Loucy (cell line): Measurements from ENCODE around the gene SF3A1.

ENCODE experiments used
- EZH2phosphoT487 ChIP-seq: fragments of 200-600 bp; IDR thresholded peaks from 2 replicates; pipeline ENCODE4 v1.6.1; 2018; ENCODE audit warnings: antibody characterized with exemption, mild to moderate bottlenecking, moderate library complexity, borderline replicate concordance
- TF ChIP-seq, protein P1 (sequence below): fragments of 200-600 bp; sonication (generic); conservative IDR thresholded peaks from 2 replicates; pipeline ENCODE4 v1.5.1; 2014; ENCODE audit warnings: mild to moderate bottlenecking, antibody characterized with exemption, low read length

DNA sequence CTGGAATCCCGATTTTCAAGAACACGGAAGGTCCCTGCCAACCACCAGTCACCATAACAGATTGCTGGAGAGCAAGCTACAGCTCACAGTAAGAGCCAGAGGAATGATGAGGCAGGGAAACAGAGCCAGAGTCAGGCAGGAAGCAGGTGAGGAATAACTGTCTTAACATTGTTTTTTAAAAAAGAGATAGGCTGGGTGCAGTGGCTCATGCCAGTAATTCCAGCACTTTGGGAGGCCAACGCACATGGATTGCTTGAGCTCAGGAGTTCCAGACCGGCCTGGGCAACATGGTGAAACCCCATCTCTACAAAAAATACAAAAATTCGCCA lies 53.9 kb downstream of the SF3A1 start:
- TF ChIP-seq, protein P1, sequence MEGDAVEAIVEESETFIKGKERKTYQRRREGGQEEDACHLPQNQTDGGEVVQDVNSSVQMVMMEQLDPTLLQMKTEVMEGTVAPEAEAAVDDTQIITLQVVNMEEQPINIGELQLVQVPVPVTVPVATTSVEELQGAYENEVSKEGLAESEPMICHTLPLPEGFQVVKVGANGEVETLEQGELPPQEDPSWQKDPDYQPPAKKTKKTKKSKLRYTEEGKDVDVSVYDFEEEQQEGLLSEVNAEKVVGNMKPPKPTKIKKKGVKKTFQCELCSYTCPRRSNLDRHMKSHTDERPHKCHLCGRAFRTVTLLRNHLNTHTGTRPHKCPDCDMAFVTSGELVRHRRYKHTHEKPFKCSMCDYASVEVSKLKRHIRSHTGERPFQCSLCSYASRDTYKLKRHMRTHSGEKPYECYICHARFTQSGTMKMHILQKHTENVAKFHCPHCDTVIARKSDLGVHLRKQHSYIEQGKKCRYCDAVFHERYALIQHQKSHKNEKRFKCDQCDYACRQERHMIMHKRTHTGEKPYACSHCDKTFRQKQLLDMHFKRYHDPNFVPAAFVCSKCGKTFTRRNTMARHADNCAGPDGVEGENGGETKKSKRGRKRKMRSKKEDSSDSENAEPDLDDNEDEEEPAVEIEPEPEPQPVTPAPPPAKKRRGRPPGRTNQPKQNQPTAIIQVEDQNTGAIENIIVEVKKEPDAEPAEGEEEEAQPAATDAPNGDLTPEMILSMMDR, result no peak
- TF ChIP-seq EZH2phosphoT487, result no peak
